ENCODE results near the gene EOLA1. TPM values are rescaled to one million over a fixed set of nuclear protein-coding genes. Genes with fewer than 3 reads are reported as not detected.
"Not testable (repeated sequence)": the region's sequence is repeated elsewhere in the genome, so short reads cannot be mapped to it uniquely, and the experiment has no call there.

The EOLA1 gene
- total RNA-seq, 1 experiment from 2014 or later = 11.2 TPM

- DNase-seq (ENCODE audit: low read depth) = not testable (repeated sequence)
These were observed 54.4 kb downstream of the EOLA1 start, which contains the start of gene HSFX2 for GRCh38 chrX:149595214-149595613. HSFX2 (minus strand) TSS chrX:149595314; CDS start chrX:149594700, 614 bp downstream.

DNA sequence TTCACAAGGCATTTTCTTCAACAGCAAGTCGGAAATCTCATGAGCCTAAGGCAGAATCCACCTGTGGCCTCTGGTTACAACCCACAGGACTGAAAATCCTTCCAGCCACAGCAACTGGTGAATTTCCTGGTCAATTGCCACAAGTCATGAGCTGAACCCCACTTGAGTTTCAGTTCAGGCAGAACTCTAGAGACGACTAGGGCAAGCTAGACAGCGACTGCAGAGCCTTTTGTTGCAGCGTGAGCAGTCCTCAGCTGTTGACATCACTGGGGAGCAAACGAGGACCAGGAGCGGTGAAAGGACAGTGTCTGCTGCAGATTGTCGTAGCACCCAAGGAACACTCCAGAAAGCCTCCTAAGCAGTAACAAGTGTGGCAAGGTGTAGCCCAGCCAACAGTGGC, 55.1 kb downstream of the EOLA1 start:
- DNase-seq (ENCODE audit: low read depth) = not testable (repeated sequence)

Other genes starting within 250 kb of the EOLA1 start
- 53.5 and 88.4 TPM in 2 replicates for gene IDS, start 35.7 kb upstream of the EOLA1 start, total RNA-seq (2014; rRNA removed; shearing (Covaris generic))
- gene HSFX3, start 8.9 kb downstream of the EOLA1 start, total RNA-seq (2014; rRNA removed; shearing (Covaris generic)) = not detected in 2 replicates
- 0.50 and 0.93 TPM in 2 replicates for gene MAGEA9B, start 46.4 kb downstream of the EOLA1 start, total RNA-seq (2014; rRNA removed; shearing (Covaris generic))
- gene HSFX2, start 54.3 kb downstream of the EOLA1 start, total RNA-seq (2014; rRNA removed; shearing (Covaris generic)) = not detected in 2 replicates
- gene TMEM185A, start 90.8 kb downstream of the EOLA1 start, total RNA-seq (2014; rRNA removed; shearing (Covaris generic)) = 11.3 and 11.6 TPM in 2 replicates
- 54.2 and 60.1 TPM in 2 replicates for gene MAGEA11, start 171.0 kb downstream of the EOLA1 start, total RNA-seq (2014; rRNA removed; shearing (Covaris generic))
- gene HSFX1, start 233.1 kb downstream of the EOLA1 start, total RNA-seq (2014; rRNA removed; shearing (Covaris generic)) = 0.19 and 0.70 TPM in 2 replicates
- gene MAGEA9, start 240.9 kb downstream of the EOLA1 start, total RNA-seq (2014; rRNA removed; shearing (Covaris generic)) = 0.37 TPM in 1 of 2 replicates, not detected in the other